ENCODE data around the gene CDX2.

GRCh38 chr13:27962982-27963381 is 6.1 kb downstream of the CDX2 start:
- TF ChIP-seq CTCF (conservative IDR thresholded peaks at IDR 0.05; ENCODE audit: low read length) (no peak), EZH2phosphoT487 (IDR thresholded peaks at IDR 0.05; ENCODE audit: borderline replicate concordance, low read depth, low read length) (no peak)

Measured in OCI-LY7 (cell line).